B cell (primary cell): ENCODE results near the gene TMPRSS11A. TPM values are rescaled to one million over a fixed set of nuclear protein-coding genes. Genes with fewer than 3 reads are reported as not detected.

Experiments
- ATAC-seq: fragments of 200-7000 bp; cut with Tn5 transposase; one replicate; pipeline ENCODE4 v1.10.0; 2021; ENCODE audit warnings: low read depth, mild to moderate bottlenecking, moderate number of reproducible peaks, moderate library complexity
- CTCF ChIA-PET: fragments of 350-600 bp; sonication (Branson Sonifier 250); formaldehyde crosslinking; loops from one replicate; lab custom pipeline; 2021; ENCODE audit warnings: antibody characterized with exemption, inconsistent platforms; lab: Charles Lee
- POLR2A ChIA-PET: fragments of 350-600 bp; sonication (Branson Sonifier 250); formaldehyde crosslinking; loops from one replicate; lab custom pipeline; 2021; ENCODE audit warnings: antibody characterized with exemption; lab: Charles Lee
- DNase-seq: peaks from one replicate; pipeline ENCODE4 v3.0.0; 2013
- H2AFZ ChIP-seq: 2 replicates; pipeline ENCODE4 v1.6.1; 2012; ENCODE audit warnings: mild to moderate bottlenecking, low read depth, low read length; ENCODE audit not compliant: insufficient read depth, poor library complexity, severe bottlenecking
- H3K27ac ChIP-seq, 2 donors: 1 replicate in 1 of 2; 2 replicates in 1 of 2; pipeline ENCODE4 v1.5.1; 2012 to 2013; ENCODE audit warnings: low read length in 2 of 2, mild to moderate bottlenecking in 2 of 2, moderate library complexity in 1 of 2
- H3K27me3 ChIP-seq, 4 experiments: fragments of 200-600 bp in 1 of 4; sonication (generic) in 1 of 4; replicated peaks in 1 of 4; 1 replicate in 2 of 4; 2 replicates in 2 of 4; pipeline versions ENCODE4 v1.6.1 to v1.7.0; 2013 to 2016; ENCODE audit warnings: low read length in 3 of 4, mild to moderate bottlenecking in 2 of 4, mixed read lengths in 1 of 4, moderate library complexity in 1 of 4; ENCODE audit not compliant: insufficient read depth in 4 of 4, control insufficient read depth in 3 of 4; ENCODE audit errors: control extremely low read depth in 1 of 4
- H3K36me3 ChIP-seq, 2 experiments: replicated peaks in 1 of 2; 1 replicate in 1 of 2; 2 replicates in 1 of 2; pipeline versions ENCODE4 v1.6.1 to v1.7.1; 2013; ENCODE audit warnings: low read length in 1 of 2; ENCODE audit not compliant: insufficient read depth in 2 of 2, control insufficient read depth in 1 of 2; ENCODE audit errors: control extremely low read depth in 1 of 2, extremely low read depth in 1 of 2
- H3K4me1 ChIP-seq, 2 donors: fragments of 200-600 bp in 1 of 2; sonication (generic) in 1 of 2; 1 replicate in 1 of 2; 2 replicates in 1 of 2; pipeline versions ENCODE4 v1.5.1 to v1.6.1; 2013 to 2017; ENCODE audit warnings: low read length in 2 of 2; ENCODE audit not compliant: control insufficient read depth in 2 of 2, insufficient read depth in 2 of 2
- H3K4me2 ChIP-seq: replicated peaks from 2 replicates; pipeline ENCODE3; 2012; ENCODE audit warnings: mild to moderate bottlenecking, low read depth, low read length; ENCODE audit not compliant: poor library complexity, severe bottlenecking
- H3K4me3 ChIP-seq, 5 experiments: fragments of 200-600 bp in 1 of 5; sonication (generic) in 1 of 5; 1 replicate in 3 of 5; 2 replicates in 2 of 5; pipeline versions ENCODE4 v1.5.1 to v1.7.0; 2011 to 2016; ENCODE audit warnings: low read length in 4 of 5, mild to moderate bottlenecking in 4 of 5, low read depth in 2 of 5, control low read depth in 1 of 5, moderate library complexity in 1 of 5; ENCODE audit not compliant: insufficient read depth in 1 of 5; ENCODE audit errors: control extremely low read depth in 1 of 5, extremely low read depth in 1 of 5
- H3K79me2 ChIP-seq: fragments of 200-600 bp; sonication (generic); one replicate; pipeline ENCODE4 v1.6.0; 2016; ENCODE audit warnings: low read length; ENCODE audit not compliant: control insufficient read depth, insufficient read depth
- H3K9ac ChIP-seq: fragments of 200-600 bp; sonication (generic); 2 replicates; pipeline ENCODE4 v1.6.1; 2017; ENCODE audit warnings: mild to moderate bottlenecking, low read length, moderate library complexity
- H3K9me3 ChIP-seq, 3 donors: one replicate each; pipeline versions ENCODE4 v1.6.1 to v1.7.1; 2013; ENCODE audit warnings: low read length in 2 of 3; ENCODE audit not compliant: control insufficient read depth in 2 of 3, insufficient read depth in 1 of 3; ENCODE audit errors: control extremely low read depth in 1 of 3
- H4K20me1 ChIP-seq: 2 replicates; pipeline ENCODE4 v1.6.0; 2012; ENCODE audit warnings: mild to moderate bottlenecking, low read length; ENCODE audit not compliant: insufficient read depth, control insufficient read depth, poor library complexity, severe bottlenecking
- H3K27ac Mint-ChIP-seq: one replicate; pipeline ENCODE4 v1.8.0; 2021; ENCODE audit warnings: mixed read lengths
- H3K27me3 Mint-ChIP-seq: one replicate; pipeline ENCODE4 v1.8.0; 2021; ENCODE audit warnings: mixed read lengths
- H3K4me1 Mint-ChIP-seq: one replicate; pipeline ENCODE4 v1.8.0; 2021; ENCODE audit warnings: mixed read lengths
- H3K4me3 Mint-ChIP-seq: one replicate; pipeline ENCODE4 v1.8.0; 2021; ENCODE audit warnings: mixed read lengths
- H3K9me3 Mint-ChIP-seq: one replicate; pipeline ENCODE4 v1.8.0; 2022; ENCODE audit warnings: mixed read lengths; ENCODE audit not compliant: insufficient read depth
- CTCF ChIP-seq: fragments of 200-600 bp; IDR thresholded peaks from one replicate; pipeline ENCODE4 v1.8.0; 2022; ENCODE audit warnings: antibody characterized with exemption, mild to moderate bottlenecking
- EZH2 ChIP-seq: IDR thresholded peaks from 2 replicates; pipeline ENCODE4 v1.6.1; 2012; ENCODE audit warnings: borderline replicate concordance, low read depth, mild to moderate bottlenecking, moderate library complexity, low read length; ENCODE audit not compliant: insufficient read depth, poor library complexity, severe bottlenecking
- intact Hi-C: fragments of 100-400 bp; cut with micrococcal nuclease; formaldehyde crosslinking; loops from one replicate; pipeline ENCODE4 v1.10.0; 2022
- polyA plus RNA-seq: library from polyadenylated mRNA; depleted of rRNA; stranded (reverse); fragments of >200 nt; gene quantifications from 2 replicates; pipeline ENCODE4 v1.2.3, GENCODE V29; 2012
- total RNA-seq, 2 donors: library from RNA; stranded (reverse); fragments of 120-200 nt in 1 of 2; gene quantifications; 1 replicate in 1 of 2; 2 replicates in 1 of 2; pipeline versions ENCODE4 v1.2.3 to v1.2.4, GENCODE V29; 2013 to 2022

TMPRSS11A gene
- total and polyA plus RNA-seq, 2 donors (not counting 1 experiment from before 2014, with no cell fraction given), result not detected

DNA sequence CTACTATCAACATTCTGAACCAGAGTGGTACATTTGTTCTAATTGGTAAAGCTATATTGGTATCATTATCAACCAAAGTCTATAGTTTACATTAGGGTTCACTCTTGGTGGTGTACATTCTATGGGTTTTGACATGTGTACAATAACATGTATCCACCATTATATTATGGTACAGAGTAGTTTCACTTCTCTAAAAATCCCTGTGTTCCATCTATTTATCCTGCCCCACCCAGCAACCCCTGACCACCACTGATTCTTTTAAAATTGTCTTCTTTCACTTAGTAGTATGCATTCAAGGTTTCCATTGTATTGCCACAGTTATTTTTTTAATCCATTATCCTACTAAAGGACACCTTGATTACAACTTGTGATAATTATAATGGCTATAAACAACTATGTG, 64.2 kb downstream of the TMPRSS11A start:
- Mint-ChIP-seq H3K4me3 (no peak overlapping the region), H3K4me1 (peaks cover 2% of the 10 kb centered on the region), H3K9me3 (no peaks in the 10 kb centered on the region), H3K27me3 (peaks cover 4% of the 10 kb centered on the region), H3K27ac (no peak overlapping the region)
- Histone ChIP-seq H3K4me2 (no peak overlapping the region), H3K79me2 (no peaks in the 10 kb centered on the region), H4K20me1 (no peaks in the 10 kb centered on the region), H3K4me3 (no peak overlapping the region), H3K27me3 (no peaks in the 10 kb centered on the region), H3K27ac (no peak overlapping the region), H3K9me3 (peaks cover 0 to 12% (median 0%) of the 10 kb centered on the region in 3 donors), H3K4me1 (no peaks in the 10 kb centered on the region), H2AFZ (no peak overlapping the region), H3K9ac (no peak overlapping the region), H3K36me3 (no peaks in the 10 kb centered on the region)
- intact Hi-C loops, result no loop called here
- ATAC-seq, result no peak
- POLR2A ChIA-PET, result no interaction called here
- no peak for DNase-seq
- no peak for TF ChIP-seq CTCF
- no peak for TF ChIP-seq EZH2
- CTCF ChIA-PET, result no interaction called here

- peaks cover 0 to 12% (median 0%) of the 10 kb centered on the region in 3 donors for H3K9me3 ChIP-seq
- no peaks in the 10 kb centered on the region for H4K20me1 ChIP-seq
- TF ChIP-seq CTCF (no peak), EZH2 (no peak)
- Mint-ChIP-seq H3K27me3 (no peaks in the 10 kb centered on the region), H3K27ac (no peak overlapping the region), H3K9me3 (no peaks in the 10 kb centered on the region), H3K4me1 (peaks cover 2% of the 10 kb centered on the region), H3K4me3 (no peak overlapping the region)
- H3K79me2 ChIP-seq, result no peaks in the 10 kb centered on the region
- no peak for ATAC-seq
- POLR2A ChIA-PET, result no interaction called here
- H3K36me3 ChIP-seq, result no peaks in the 10 kb centered on the region
- CTCF ChIA-PET, result no interaction called here
- H3K27ac ChIP-seq, result no peak overlapping the region
- H3K4me3 ChIP-seq, result no peak overlapping the region
- no peaks in the 10 kb centered on the region for H3K4me1 ChIP-seq
- no peak overlapping the region for H2AFZ ChIP-seq
- intact Hi-C loops, result no loop called here
- H3K4me2 ChIP-seq, result no peak overlapping the region
- no peaks in the 10 kb centered on the region for H3K27me3 ChIP-seq
- no peak for DNase-seq
- H3K9ac ChIP-seq, result no peak overlapping the region
Observed at GRCh38 chr4:67897686-67898085, 65.6 kb downstream of the TMPRSS11A start.
